GM21529 (cell line): ENCODE measurements around the gene C6.

Experiments
- ATAC-seq: cut with Tn5 transposase; IDR thresholded peaks from one replicate; pipeline ENCODE4 v1.9.1; 2021; ENCODE audit not compliant: unreplicated experiment

C6 gene

DNA sequence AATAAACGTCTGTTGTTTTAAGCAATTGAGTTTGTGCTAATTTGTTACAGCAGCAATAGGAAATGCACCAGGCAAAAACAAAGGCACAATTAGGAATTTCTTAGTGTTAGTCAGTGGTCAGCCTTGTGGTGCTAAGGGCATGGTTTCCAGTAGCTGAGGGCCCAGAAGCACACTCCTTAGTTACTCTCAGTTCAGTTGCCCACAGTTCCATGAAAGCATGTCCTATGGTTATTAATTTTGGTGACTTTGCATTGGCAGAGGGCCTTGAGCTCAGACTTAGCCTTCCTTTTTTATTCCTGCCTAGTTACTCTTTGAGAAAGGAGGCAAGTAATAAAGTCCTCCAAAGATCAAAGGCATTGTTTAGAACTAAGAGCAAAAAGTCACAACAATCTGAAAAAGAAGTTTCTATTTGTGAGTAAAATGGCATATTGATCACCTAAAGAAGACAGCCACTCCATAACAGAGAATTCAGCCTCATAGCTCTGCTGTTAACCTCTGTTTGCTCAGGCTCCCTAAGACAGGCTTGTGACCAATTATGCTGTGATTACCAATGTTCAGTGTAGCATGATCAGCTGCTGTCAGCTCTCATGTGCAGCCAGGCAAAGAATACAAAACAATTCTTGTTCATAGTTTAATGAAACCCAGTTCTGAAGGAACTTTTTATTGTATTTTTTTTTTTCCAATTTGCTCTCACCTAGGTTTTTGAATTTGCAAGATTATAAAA lies 85.2 kb downstream of the C6 start:
- ATAC-seq = no peak

DNA sequence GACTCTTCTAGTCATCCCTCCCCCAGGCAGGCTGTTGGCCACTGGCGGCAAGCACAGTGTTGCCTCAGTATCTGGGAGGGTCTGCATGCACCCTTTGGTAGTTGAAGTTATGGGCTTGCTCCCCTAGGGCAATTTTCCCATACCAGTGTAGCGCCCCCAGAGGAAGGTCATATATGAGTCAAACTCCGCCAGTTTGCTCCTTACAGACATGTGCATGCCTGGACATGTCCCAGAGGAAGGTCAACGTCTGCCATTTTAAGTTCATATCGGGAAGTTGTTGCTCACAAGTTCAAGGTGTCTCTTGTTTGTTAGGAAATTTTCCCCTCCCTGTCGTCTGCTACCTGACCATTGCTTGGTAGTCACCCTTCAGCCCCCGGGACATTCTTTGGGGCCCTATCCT lies 90.9 kb downstream of the C6 start:
- ATAC-seq = no peak

DNA sequence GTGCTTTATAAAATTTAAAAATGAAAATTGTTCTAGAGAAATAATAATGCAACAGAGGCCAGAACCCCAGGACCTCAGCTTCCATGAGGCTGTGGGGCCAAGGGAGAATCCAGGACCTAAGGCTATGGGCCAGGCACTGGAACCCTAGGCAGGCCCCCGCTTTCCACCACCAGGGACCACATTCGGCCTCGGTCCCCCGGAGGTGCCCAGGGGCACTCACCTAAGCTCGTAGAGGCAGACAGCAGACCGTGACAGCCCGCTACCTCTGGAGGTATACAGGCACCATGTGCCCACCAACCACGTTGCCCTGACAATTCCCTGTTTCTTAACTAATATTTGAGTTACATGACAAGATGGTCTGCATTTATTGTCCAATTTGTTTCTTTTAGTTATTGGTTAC lies 92.7 kb downstream of the C6 start:
- ATAC-seq = no peak

DNA sequence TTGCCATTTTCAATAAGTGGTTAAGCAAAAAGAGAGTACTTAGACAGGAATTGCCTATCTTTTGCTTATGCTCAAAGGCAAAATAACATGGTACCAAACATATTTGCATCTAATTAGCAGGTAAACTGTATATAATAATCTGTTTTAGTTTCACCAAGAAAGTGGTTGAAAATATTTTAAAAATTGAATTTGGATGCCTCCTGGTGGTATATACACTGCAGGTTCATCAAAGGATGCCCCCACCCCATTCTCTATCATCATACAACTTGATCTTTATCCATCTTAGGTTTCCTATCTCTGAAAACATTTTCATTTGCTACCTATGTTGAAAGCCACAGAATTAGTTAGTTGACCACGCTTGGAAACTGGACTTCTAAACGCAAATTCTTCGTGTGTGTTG lies 95.2 kb downstream of the C6 start:
- ATAC-seq = no peak

DNA sequence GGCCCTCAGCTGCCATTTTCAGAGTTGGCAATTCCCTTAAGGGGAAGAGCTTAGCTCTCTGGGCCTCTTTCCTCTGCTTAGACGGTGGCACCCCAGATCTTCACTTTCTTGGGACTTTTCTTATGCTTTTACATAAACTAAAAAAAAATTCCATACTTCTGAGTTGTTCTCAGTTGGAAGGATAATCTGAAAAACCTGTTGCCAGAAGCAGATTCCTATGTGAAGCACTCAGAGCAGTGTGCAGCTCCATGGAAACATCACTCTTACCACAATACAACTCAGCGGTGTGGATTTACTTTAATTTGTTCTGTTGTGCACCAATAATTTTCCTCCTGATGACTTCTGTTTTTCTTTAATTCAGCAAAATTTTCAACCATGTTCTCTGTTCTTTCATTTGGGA lies 98.1 kb downstream of the C6 start:
- no peak for ATAC-seq

DNA sequence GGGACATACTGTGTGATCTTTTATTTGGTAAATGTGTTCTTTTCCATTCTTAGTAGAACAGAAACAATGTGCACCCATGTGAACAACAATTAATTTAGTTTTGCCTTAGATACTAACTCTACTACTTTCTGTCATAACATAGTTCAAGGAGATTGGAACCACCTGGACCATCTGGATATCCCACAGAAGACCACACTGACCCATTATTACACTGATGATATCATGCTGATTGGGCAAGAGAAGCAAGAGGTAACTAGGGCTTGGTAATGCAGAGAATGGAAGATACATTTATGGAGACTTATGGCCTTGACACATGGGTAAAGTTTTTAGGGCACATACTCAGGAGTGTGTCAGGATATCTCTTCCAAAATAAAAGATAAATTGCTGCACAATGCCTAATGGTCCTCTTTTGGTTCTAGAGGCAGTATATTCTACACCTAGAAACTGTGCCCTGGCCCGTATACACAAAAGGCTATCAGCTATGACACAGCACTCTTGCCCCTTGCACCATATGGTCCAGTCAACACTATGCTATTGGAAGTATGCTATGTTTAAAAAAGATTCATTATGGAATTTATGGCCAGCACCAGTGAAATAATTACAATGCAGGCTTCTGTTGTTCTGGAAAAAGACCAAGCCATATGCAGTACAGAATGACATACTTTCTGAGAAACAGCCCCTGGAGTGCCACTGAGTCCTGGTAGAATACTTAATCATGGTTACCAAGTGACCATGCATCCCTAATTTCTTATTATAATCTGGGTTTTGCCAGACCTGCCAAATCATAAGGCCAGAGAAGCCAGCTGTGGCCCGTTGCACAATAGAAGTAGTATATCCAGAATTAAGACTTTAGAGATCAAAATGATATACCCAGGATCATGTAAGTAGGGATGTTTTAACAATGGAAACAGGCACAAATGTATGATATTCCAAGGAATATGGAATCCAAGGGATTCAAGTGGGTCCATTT lies 100.6 kb downstream of the C6 start:
- ATAC-seq = no peak

DNA sequence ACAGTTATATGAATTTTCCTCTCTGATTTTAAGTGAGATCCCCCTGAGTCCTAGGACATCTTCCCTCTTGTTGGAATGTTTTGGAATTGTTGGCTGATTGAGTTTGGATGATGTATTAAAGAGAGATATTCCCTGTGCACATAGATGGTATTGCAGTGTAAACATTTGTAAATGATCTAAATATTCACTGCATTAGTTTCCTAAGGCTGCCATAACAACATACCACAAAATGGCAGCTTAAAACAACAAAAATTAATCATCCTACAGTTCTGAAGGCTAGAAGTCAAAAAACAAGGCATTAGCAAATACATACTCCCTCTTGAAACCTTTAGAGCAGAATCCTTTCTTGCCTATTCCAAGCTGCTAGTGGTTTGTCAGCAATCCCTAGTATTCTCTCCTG lies 104.1 kb downstream of the C6 start:
- no peak for ATAC-seq

DNA sequence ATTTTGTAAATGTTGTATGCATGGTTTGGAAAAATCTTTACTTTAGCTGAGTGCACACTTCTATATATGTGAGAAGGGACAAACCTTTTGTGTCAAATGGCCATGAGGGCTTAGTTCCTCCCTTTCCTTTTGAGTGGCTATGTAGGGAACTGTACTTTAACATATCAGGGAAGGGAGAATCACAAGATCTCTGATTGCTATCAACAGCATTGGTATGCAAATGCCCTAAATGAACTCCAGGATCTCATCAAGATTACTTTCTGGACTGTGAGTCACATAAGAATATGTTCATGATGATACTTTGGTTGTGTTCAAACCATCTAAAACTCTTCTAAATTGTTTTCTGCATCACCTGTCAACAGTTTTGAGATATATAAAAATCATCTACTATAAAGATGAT lies 111.0 kb downstream of the C6 start:
- no peak for ATAC-seq

DNA sequence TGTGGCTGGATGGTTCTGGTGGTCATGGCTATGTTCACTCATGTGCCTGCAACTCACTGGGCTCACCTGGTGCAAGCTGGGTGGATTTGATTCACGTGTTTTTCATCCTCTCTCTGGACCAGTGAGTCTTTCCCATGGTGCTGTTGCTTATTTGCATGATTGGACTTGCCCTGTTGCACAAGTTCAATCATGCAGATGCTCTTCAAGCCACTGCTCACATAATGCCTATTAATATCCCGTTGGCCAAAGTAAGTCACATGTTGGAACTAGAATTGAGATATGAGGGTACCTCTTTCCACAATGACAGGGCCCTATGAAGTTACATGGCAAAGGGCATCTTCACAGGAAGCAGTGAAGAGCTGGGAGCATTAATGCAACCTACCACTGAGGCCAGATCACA lies 115.7 kb downstream of the C6 start:
- ATAC-seq = no peak

DNA sequence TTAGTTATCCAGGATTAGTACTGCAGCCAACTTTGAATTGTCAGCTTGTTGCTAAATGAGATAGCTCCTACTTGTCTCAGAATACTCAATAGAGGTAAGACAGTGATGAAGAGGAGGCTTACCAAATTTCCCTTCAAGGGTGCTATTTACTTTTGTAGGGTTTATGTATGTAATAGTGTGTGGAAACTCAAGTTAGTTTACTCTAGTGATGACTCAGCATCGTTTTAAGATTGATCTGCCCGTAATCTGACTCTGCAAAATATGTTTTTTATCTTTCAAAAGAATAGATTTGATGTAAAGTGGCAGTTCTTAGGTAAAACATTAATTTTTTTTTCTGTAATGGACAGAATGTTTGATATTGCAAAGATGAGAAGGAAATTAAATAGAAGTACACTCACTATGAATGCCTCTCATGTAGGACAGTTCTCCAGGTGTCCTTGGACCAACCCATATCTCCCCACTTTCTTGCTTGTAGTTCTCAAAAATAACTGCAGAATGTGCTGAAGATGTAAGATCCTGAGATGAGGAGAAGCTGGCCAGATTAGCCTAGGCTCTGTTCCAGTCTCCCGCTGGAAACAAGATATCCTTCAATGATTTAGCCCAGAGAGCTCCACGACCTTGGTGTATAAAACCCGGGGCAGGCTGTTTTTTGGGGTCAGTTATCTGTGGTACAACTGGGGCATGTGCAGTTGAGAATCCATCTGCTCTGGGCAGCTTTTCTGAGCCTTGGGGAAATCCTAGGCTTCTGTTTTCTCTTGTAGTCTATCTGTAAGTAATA lies 117.8 kb downstream of the C6 start:
- no peak for ATAC-seq

DNA sequence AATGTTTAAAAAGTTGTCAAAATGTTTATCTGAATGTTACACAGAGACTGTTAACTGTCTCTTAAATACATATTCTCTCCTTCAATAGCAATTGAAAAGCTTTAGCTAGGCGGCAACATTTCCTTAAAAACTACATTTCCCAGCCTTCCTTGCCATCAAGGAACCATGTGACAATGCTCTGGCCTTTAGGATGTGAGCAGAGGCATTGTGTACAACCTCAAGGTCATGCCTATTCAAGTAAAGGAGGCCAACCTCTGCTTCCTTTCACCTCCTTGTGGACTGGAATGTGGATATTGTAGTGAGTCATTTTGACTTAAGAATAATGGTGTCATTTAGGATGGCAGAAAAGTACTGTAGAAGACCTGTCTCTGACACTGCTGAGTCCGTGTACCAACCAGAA lies 118.5 kb downstream of the C6 start:
- no peak for ATAC-seq

DNA sequence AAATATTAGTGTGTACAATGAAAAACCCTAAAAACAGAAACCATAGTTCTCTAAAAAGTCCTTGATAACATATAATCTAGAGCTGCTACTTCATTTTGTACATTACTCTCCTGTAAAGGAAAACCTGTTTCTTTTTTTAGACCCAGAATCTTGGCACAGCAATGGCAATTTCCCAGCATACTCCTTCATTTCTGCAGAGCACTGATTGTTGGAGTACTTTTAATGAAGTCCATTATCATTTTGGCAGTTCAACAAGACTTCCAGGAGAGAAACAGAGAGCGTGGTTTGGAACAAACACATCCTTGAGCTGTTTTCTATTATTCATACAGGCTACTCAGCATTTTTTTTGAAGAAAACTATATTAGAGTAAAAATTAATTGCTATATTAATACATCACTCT lies 119.5 kb downstream of the C6 start:
- ATAC-seq = no peak
